K562 (cell line): ENCODE results near the gene PTPRR. TPM values are rescaled to one million over a fixed set of nuclear protein-coding genes. Genes with fewer than 3 reads are reported as not detected.

Experiments used
- CBFB ChIP-seq: sonication (generic); formaldehyde crosslinking; IDR thresholded peaks from 2 replicates; pipeline ENCODE4 v1.4.0; 2020; ENCODE audit warnings: mild to moderate bottlenecking, missing genetic modification reagents
- COPS2 ChIP-seq: fragments of 450-650 bp; conservative IDR thresholded peaks from 2 replicates; pipeline ENCODE4 v1.6.1; 2016; ENCODE audit warnings: mild to moderate bottlenecking, moderate library complexity
- HDAC1 ChIP-seq, 2 experiments: fragments of 450-650 bp; IDR thresholded peaks; 2 replicates each; pipeline ENCODE4 v1.6.1; 2016 to 2017; ENCODE audit warnings: inconsistent platforms in 1 of 2, mild to moderate bottlenecking in 1 of 2, moderate library complexity in 1 of 2
- HNRNPK ChIP-seq: fragments of 200-400 bp; formaldehyde crosslinking; IDR thresholded peaks from one replicate; pipeline ENCODE4 v1.6.1; 2018; ENCODE audit warnings: mild to moderate bottlenecking, low read depth, low read length; ENCODE audit not compliant: poor library complexity, severe bottlenecking
- JUN ChIP-seq, 2 experiments: sonication (generic) in 1 of 2; formaldehyde crosslinking in 1 of 2; IDR thresholded peaks; 2 replicates each; pipeline versions ENCODE4 v1.6.1 to v1.8.0; 2012 to 2022; ENCODE audit warnings: borderline replicate concordance in 2 of 2, mild to moderate bottlenecking in 2 of 2, improper control_type of control experiment in 1 of 2, low read depth in 1 of 2, low read length in 1 of 2, missing genetic modification reagents in 1 of 2
- MYC ChIP-seq, 2 experiments: fragments of 250-450 bp in 1 of 2; sonication (Bioruptor Pico) in 1 of 2; IDR thresholded peaks; 2 replicates each; pipeline versions ENCODE4 v1.5.1 to v1.6.1; 2012 to 2021; ENCODE audit warnings: low read depth in 2 of 2, borderline replicate concordance in 1 of 2, improper control_type of control experiment in 1 of 2, low read length in 1 of 2, mild to moderate bottlenecking in 1 of 2, moderate library complexity in 1 of 2
- MYNN ChIP-seq, 2 experiments: sonication (generic); formaldehyde crosslinking in 1 of 2; IDR thresholded peaks; 2 replicates each; pipeline versions ENCODE4 v1.5.0 to v1.6.1; 2016 to 2020; ENCODE audit warnings: antibody characterized with exemption in 1 of 2, missing genetic modification reagents in 1 of 2
- NCOA1 ChIP-seq: fragments of 450-650 bp; IDR thresholded peaks from 2 replicates; pipeline ENCODE4 v1.6.1; 2016; ENCODE audit warnings: low read depth
- PCBP2 ChIP-seq: fragments of 200-400 bp; formaldehyde crosslinking; IDR thresholded peaks from 2 replicates; pipeline ENCODE4 v1.6.1; 2018; ENCODE audit warnings: low read length, low read depth, mild to moderate bottlenecking, moderate library complexity; ENCODE audit not compliant: poor library complexity, severe bottlenecking
- SIX5 ChIP-seq, 2 experiments: IDR thresholded peaks; 2 replicates each; pipeline ENCODE4 v1.6.1; 2011; ENCODE audit warnings: low read length in 2 of 2, borderline replicate concordance in 1 of 2, low read depth in 1 of 2, mild to moderate bottlenecking in 1 of 2, moderate library complexity in 1 of 2; ENCODE audit not compliant: insufficient read depth in 1 of 2
- SMAD4 ChIP-seq: fragments of 250-450 bp; sonication (Bioruptor Pico); conservative IDR thresholded peaks from 2 replicates; pipeline ENCODE4 v1.8.0; 2021; ENCODE audit warnings: inconsistent platforms, mild to moderate bottlenecking, moderate library complexity
- SREBF1 ChIP-seq: fragments of 150-350 bp; IDR thresholded peaks from 2 replicates; pipeline ENCODE4 v1.6.1; 2014; ENCODE audit warnings: antibody characterized with exemption, low read depth, low read length, borderline replicate concordance
- TSHZ1 ChIP-seq: fragments of 250-450 bp; sonication (Bioruptor Pico); IDR thresholded peaks from 2 replicates; pipeline ENCODE4 v1.4.0; 2020; ENCODE audit warnings: mild to moderate bottlenecking, moderate library complexity
- XRCC5 ChIP-seq: fragments of 200-400 bp; formaldehyde crosslinking; IDR thresholded peaks from 2 replicates; pipeline ENCODE4 v1.6.1; 2017; ENCODE audit warnings: low read depth, mild to moderate bottlenecking, low read length
- ZNF282 ChIP-seq: sonication (generic); formaldehyde crosslinking; IDR thresholded peaks from 2 replicates; pipeline ENCODE4 v1.8.1; 2023; ENCODE audit warnings: missing genetic modification reagents
- ZNF316 ChIP-seq: fragments of 450-650 bp; IDR thresholded peaks from 2 replicates; pipeline ENCODE4 v1.6.1; 2016
- ZNF354B ChIP-seq: fragments of 250-450 bp; sonication (Bioruptor Pico); IDR thresholded peaks from 2 replicates; pipeline ENCODE4 v1.4.0; 2020
- ZNF384 ChIP-seq: IDR thresholded peaks from 2 replicates; pipeline ENCODE4 v1.6.1; 2012; ENCODE audit warnings: low read depth, low read length, improper control_type of control experiment
- ZNF398 ChIP-seq: fragments of 250-450 bp; sonication (Bioruptor Pico); IDR thresholded peaks from 2 replicates; pipeline ENCODE4 v1.8.0; 2021; ENCODE audit warnings: moderate library complexity, mild to moderate bottlenecking, inconsistent platforms
- polyA plus RNA-seq, 8 experiments: library from polyadenylated mRNA; depleted of rRNA in 4 of 8; stranded (reverse) in 5 of 8; unstranded in 3 of 8; fragments of >200 nt; fragmentation: Nextera tagmentation in 2 of 8; fragmentation: Illumina TruSeq in 1 of 8; extraction: Ambion mirVana in 2 of 8; extraction: Trizol in 1 of 8; gene quantifications; 2 replicates each; pipeline versions ENCODE4 v1.2.1 to v1.2.3, GENCODE V29; 2011 to 2014; ENCODE audit warnings: inconsistent platforms in 1 of 8, missing spikeins in 1 of 8
- total RNA-seq, 7 experiments: library from RNA; depleted of rRNA in 6 of 7; stranded (reverse); fragments of >200 nt in 6 of 7; fragmentation: Illumina TruSeq in 2 of 7; extraction: Trizol in 2 of 7; gene quantifications; 2 replicates each; pipeline versions ENCODE4 v1.2.1 to v1.2.3, GENCODE V29; 2011 to 2021; ENCODE audit warnings: low replicate concordance in 1 of 7
- TF ChIP-seq, protein P1 (sequence below): sonication (generic); formaldehyde crosslinking; IDR thresholded peaks from 2 replicates; pipeline ENCODE4 v1.8.0; 2022; ENCODE audit warnings: mild to moderate bottlenecking, missing genetic modification reagents

The PTPRR gene
- total and polyA plus RNA-seq, 9 of the 15 experiments (the other 6 are each of a cell fraction or from before 2014, with no cell fraction given), result 6.6 to 41.7 (median 12.3) TPM

- TF ChIP-seq MYC (IDR thresholded peaks at IDR 0.05; ENCODE audit: low read depth, low read length), result 0 out of 2 replicates have a peak, but pooled peaks have one; percentile 36
- no peak for TF ChIP-seq MYC (CRISPR knock-in tag; IDR thresholded peaks at IDR 0.05; ENCODE audit: borderline replicate concordance, low read depth)
- TF ChIP-seq ZNF384, result peak; percentile 81
- no peak for TF ChIP-seq HNRNPK
- TF ChIP-seq JUN (IDR thresholded peaks at IDR 0.05; ENCODE audit: borderline replicate concordance, low read depth, low read length), result peak; percentile 87
- TF ChIP-seq JUN (CRISPR knock-in tag; IDR thresholded peaks at IDR 0.05; ENCODE audit: borderline replicate concordance), result no peak
- no peak for TF ChIP-seq PCBP2
- TF ChIP-seq HDAC1 (IDR thresholded peaks at IDR 0.05), result 0 out of 4 replicates have a peak, but pooled peaks of 1 of the 2 experiments have one; percentile 1
- TF ChIP-seq SMAD4, result peak; percentile 94
- no peak for TF ChIP-seq ZNF282 (CRISPR knock-in tag)
- TF ChIP-seq TSHZ1 (CRISPR knock-in tag), result no peak
- TF ChIP-seq, protein P1, sequence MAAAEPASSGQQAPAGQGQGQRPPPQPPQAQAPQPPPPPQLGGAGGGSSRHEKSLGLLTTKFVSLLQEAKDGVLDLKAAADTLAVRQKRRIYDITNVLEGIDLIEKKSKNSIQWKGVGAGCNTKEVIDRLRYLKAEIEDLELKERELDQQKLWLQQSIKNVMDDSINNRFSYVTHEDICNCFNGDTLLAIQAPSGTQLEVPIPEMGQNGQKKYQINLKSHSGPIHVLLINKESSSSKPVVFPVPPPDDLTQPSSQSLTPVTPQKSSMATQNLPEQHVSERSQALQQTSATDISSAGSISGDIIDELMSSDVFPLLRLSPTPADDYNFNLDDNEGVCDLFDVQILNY (CRISPR knock-in tag), result no peak
- TF ChIP-seq COPS2, result no peak
- TF ChIP-seq ZNF354B (CRISPR knock-in tag), result no peak
- no peak for TF ChIP-seq ZNF398 (CRISPR knock-in tag)
- TF ChIP-seq SREBF1, result no peak
- no peak for TF ChIP-seq XRCC5
- no peak for TF ChIP-seq ZNF316
- peak; percentile 35; the same call in 1 of the 2 replicates for TF ChIP-seq NCOA1
- TF ChIP-seq SIX5 (IDR thresholded peaks at IDR 0.05; ENCODE audit: borderline replicate concordance in 1 of 2, insufficient read depth in 1 of 2, low read depth in 1 of 2, low read length in 2 of 2), result no peak
- 0 out of 2 replicates have a peak, but pooled peaks have one; percentile 41 for TF ChIP-seq MYNN (IDR thresholded peaks at IDR 0.05)
- TF ChIP-seq MYNN (CRISPR knock-in tag; IDR thresholded peaks at IDR 0.05), result no peak
- TF ChIP-seq CBFB (CRISPR knock-in tag), result no peak
Observed at GRCh38 chr12:70645494-70646317, 274.8 kb downstream of the PTPRR start (continued).
